Stimulated activated CD4-positive, alpha-beta T cell treated with anti-CD3 and anti-CD28 coated beads, Interleukin-12 subunit alpha, Interleukin-12 subunit beta, amount 100 ng/mL, for 48 hours (primary cell): ENCODE data around the gene ZNF425.
"Not testable (repeated sequence)": the region's sequence is repeated elsewhere in the genome, so short reads cannot be mapped to it uniquely, and the experiment has no call there.

Experiments
- DNase-seq, 3 donors: peaks; one replicate each; pipeline ENCODE4 v3.0.0-alpha.2; 2020; ENCODE audit warnings: low read depth in 2 of 3, low spot score in 1 of 3

ZNF425 gene

DNA sequence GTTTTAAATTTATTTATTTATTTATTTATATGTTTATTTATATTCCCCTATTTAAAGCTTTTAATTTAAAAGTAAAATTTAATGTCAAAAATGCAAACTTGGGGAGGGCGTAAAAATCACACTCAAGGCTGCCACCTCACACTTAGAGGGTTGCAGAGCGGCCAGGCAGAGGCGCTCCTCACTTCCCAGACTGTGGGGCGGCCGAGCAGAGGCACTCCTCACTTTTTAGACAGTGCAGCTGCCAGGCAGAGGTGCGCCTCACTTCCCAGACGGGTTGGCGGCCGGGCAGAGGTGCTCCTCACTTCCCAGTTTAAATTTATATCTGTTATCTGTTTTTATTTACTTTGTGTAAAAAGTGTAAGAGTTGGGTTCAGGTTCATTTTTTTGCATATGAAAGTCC is 10.0 kb upstream of the ZNF425 start:
- no peak for DNase-seq

DNA sequence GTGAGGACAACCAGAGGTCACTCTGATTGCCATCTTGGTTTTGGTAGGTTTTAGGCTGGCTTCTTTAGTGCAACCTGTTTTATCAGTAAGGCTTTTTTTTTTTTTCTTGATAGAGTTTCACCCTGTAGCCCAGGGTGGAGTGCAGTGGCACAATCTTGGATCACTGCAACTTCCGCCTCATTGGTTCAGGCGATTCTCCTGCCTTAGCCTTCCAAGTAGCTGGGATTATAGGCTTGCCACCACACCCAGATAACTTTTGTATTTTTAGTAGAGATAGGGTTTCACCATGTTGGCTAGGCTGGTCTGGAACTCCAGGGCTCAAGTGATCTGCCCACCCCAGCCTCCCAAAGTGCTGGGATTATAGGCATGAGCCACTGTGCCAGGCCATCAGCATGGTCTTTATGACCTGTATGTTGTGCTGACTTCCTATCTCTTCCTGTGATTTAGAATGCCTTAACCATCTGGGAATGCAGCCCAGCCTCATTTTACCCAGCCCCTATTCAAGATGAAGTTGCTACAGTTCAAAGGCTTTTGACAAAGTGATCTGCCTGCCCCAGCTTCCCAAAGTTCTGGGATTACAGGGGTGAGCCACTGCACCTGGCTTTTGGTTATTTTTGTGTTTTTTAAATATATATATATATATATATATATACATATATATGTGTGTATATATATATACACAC is 7.0 kb upstream of the ZNF425 start:
- DNase-seq = no peak

DNA sequence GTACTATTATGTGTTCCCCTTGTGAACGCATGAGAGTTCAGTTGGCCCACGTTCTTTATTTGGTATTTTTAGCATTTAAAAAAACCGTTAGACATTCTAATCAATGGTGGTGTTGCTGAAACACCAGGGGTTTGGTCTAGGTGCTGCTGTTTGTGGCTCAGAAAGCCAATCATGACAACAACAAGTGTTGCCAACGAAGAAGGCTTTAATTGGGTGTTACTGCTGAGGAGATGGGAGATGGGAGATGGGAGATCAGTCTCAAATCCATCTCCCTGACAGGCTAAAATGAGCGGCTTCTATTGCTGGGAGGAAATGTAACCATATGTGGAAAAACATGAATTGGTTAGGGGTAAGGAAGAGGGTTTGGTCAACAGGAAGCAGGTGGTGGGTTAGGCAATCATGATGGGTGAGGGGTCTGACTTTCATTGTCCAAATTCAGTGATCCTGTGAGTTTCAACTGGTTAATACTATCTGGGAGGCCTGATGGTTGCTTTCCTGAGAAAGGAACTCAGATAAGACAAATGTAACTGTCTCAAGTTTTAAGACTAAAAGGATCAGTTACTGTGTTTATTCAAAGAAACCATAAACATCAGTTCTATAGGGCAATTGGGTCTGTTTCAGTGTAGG is 4.6 kb upstream of the ZNF425 start:
- no peak for DNase-seq

DNA sequence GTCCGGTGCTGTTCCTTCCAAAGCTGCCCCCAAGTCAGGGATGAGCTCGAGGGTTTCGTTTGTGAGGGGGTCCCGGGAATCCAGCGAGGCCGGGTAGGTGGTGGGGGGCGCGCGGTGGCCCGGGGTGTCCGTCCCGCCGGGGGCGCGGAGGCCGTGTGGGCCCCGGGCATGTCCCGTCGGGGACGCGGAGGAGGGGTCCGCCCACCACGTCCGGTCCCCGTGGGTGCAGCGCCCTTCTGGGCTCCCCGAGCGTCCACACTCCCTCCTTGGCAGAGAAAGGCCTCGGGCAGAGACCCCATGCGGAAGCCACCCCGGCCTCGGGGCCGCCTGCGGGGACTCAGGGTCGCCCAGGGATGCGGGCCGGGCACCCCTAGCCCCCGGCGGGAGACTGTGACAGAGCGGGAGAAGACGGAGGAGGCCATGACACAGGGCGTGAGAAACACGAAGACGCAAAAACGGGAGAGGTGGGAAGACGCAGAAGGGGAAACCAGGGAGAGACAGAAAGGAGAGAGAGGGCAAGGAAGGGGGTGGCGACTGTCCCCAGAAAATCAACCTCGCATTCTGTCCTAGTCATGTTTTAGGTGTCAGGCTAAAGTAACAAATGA is 640 bp upstream of the ZNF425 start:
- peak; percentile 41 to 69 (median 43) for DNase-seq

DNA sequence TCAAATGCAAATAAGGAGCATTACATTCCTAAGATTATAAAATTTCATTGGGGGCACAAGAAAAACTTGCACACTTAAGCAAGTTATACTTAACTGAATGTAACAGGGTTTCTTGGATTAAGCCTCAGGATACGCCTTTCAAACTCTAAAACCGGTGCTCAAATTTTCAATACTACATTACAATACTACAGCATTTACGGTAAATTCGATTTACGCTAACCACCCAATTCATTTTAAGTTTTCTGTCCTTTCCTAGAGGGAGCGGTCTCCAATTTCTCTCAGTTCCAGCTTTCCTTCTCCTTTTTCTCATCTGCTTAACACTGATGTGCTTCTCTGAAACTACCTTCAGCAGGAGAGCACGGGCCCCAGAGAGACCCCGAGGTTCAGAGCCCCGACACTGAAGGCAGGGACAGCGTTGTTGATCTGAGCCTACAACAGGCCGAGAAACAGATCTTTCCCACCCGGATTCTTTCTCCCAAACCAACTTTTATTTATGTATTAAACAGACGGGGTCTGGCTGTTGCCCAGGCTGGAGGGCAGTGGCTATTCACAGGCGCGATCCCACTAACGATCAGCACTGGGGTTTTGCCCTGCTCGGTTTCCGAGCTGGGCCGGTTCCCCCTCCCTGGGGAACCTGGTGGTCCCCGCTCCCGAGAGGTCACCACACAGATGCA is 798 bp downstream of the ZNF425 start:
- no peak for DNase-seq

DNA sequence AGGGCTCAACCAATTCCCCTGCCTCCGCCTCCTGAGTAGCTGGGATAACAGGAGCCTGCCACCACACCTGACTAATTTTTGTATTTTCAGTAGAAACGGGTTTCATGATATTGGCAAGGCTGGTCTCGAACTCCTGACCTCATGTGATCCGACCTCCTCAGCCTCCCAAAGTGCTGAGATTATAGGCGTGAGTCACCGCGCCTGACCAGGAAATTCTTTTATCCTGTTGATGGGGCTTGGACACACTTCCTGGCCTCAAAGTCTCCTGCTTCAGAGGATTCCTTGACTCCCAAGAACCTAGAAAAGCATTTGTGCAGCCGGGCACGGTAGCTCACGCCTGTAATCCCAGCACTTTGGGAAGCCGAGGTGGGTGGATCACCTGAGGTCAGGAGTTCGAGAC is 16.2 kb downstream of the ZNF425 start:
- DNase-seq = no peak

DNA sequence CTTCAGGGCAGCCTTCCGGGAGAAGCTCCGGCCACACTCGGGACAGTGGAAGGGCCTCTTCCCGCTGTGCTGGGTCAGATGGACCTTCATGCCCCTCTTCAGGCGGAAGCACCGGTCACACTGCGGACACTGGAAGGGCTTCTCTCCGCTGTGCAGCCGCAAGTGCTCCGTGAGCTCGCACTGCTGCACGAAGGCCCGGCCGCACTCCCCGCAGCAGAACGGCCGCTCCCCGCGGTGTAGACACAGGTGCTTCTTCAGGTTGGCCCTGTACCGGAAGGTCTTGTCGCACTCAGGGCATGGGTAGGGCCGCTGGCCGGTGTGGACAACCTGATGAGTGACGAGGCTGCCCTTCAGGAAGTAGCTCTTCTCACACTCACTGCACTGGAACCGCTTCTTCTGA is 21.4 kb downstream of the ZNF425 start:
- no peak for DNase-seq

DNA sequence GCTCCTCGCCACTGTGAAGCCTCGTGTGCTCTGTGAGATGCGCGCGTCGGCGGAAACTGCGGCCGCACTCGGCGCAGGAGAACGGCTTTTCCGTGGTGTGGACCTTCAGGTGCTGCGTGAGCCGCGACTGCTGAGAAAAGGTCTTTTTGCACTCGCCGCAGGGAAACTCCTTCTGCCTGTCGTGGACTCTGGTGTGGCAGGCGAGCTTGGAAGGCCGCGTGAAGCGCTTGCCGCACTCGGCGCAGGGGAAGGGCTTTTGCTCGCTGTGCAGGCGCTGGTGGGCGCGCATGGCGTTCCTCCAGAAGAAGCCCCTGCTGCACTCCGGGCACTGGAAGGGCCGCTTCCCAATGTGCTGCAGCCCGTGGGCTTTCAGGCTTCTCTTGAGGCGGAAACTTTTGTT is 21.9 kb downstream of the ZNF425 start:
- DNase-seq = no peak

DNA sequence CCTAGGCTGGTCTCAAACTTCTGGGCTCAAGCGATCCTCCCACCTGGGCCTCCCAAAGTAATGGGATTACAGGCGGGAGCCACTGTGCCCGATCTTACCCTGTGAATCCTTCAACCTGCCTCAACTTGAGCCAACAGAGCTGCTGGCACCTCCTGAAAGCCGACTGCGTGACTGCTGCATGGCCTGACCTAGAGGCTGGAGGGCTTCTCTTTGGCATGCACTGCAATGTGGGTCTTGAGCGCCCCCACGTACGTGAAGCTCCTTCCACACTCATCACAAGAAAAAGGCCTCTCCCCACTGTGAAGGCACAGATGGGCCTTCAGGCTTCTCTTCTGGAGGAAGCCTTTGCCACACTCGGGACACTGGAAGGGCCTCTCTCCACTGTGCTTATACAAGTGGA is 22.7 kb downstream of the ZNF425 start:
- no peak for DNase-seq

DNA sequence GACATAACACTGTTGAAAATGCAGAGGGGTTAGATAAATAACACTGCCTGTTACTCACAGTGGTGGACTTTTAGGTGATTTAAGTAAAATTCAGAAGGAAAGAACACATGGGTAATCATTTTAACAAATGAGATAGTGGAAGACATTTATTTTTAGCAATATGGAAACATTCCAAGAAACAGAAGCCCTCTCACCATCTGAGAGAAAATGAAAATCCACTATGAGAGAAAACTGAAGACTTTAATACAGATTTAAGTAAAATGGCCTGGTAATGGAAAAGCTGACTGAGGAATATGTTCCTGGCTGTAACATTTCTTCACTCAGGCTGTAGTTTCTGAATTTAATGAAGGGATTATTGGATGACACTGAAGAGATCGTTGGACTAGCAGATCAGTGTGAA is 23.5 kb downstream of the ZNF425 start:
- DNase-seq = no peak

DNA sequence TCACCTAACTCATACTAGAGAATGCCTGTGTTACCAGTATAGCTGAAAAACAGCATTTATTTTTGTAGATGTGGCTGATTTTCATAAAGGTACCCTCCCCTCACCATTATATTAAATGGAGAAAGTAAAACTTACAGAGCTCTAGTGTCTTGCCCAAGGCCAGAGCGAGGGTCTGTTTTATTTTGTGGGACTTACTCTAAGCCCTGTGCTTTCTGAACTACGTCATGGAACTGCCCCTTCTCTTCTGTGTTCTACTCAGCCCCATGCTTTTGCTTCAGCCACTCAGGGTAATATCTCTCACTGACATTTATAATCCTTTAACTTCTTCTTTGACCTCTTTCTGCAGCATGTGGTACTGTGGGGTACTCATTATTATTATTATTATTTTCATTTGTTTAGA is 25.3 kb downstream of the ZNF425 start:
- DNase-seq = no peak

DNA sequence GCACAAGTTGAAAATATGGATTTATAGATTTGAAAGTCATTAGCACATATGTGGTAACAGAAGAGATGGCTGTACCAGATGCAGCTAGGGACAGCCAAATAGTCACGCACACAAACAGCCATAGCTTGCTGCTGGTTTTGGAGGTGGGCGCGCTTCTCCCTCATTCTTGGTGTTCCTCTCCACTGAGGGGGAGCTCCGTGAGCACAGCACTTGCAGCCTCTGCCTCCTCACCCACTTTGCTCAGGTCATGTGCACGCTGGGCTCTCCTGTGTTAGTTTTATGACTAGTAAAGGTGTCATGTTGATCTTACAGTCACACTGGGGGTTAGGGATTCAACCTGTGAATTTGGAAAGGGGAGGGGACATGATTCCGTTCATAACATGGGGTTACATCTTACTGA is 27.1 kb downstream of the ZNF425 start:
- DNase-seq = no peak

DNA sequence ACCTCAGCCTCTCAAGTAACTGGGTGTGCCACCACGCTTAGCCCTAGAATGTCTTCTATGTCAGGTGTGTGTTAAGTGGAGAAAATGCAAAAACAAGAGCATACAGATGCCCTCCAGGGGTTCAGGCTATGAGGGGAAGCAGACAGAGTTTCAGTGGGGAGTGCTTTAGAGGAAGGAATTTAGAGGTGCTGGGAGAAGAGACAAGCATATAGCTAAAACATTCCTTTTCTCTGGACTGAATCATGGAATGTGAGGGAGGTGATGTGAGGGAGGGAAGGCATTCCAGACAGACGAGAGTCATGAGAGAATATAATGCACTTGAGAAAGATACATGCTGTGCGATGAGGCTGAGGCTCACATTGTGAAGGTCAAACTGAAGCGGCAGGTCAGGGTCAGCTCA is 29.0 kb downstream of the ZNF425 start:
- DNase-seq = no peak

DNA sequence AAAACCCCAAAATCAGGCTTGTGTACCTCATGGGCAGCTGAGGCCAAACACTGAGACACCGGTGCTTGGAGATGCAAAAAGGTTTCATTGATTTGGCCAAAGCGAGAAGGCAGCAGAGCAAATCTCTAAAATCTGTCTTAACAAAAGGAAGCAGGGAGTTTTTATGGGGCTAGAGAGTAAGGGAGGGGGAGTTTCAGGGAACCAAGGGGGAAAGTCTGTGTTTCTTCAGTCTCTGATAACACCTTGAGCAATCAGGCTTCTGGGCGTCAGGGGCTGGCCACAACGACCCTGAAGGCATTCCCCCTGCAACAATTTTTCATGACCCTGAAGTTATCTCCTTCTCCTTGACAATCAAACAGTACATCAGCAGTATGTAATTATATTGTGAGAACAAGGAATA is 32.9 kb downstream of the ZNF425 start:
- no peak for DNase-seq

DNA sequence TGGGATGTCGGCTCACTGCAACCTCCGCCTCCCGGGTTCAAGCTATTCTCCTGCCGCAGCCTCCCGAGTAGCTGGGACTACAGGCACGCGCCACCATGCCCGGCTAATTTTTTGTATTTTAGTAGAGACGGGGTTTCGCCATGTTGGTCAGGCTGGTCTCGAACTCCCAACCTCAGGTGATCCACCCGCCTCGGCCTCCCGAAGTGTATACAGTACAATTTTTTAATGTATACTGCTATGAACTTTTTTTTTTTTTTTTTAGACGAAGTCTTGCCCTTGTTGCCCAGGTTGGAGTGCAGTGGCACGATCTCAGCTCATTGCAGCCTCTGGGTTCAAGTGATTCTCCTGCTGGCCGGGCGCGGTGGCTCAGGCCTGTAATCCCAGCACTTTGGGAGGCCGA is 33.9 kb downstream of the ZNF425 start:
- not testable (repeated sequence) for DNase-seq

DNA sequence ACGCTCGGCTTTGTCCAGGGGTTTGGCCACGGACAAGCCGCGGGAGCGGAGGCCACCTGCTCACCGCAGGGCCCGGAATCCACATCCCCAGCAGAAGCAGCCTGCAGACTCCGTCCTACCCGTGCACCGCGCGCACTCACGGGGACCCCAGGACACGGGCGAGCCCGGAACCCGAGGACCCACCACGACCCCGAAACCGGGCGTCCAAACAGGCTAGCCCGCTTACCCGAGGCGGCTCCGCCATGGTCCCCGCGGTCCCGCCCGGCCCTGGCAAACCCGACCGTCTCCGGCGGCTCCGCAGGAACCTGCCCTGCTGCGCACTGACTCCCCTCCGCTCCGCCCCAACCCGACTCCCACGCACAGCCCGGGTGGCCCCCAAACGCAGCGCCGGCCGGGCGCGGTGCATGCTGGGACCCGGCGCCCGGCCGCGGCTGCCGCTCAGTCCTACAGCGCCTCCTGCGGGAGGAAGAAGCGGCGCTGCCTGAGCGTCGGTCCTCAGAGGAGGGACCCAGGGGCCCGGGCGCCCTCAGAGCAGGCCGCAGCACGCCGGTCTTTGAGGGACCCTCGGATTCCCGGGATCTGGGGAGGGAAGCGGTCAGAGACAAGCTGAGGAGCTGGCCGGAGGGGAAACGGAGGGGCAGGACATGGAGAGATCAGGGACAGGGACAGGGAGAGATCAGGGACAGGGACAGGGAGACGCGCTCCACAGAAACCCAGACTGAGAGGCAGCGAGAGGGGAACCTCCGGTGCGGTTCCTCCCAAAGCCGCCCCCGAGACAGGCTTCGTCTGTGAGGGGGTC is 35.5 kb downstream of the ZNF425 start, which contains the start of gene ZNF786:
Gene ZNF786, minus strand, starts transcription at position 322 of the 799 bp plus-strand sequence. Its CDS starts 78 bp downstream, at position 244.
- peak; percentile 89 to 95 (median 92) for DNase-seq

DNA sequence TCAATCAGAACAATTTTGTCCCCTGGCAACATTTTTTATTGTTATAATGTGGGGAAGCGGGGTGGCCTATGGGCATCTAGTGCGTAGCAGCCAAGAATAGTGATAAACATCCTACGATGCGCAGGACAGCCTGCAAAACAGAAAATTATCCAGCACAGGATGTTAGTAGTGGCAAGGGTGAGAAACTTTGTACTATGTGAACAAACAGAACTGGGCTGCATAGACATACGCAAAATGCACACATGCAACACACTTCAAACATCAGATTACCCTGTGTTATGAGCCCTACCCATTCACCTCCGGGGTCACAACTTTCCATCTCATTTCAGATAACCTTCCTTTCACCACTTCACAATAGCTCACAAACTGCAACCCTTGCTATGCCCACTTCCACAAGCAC is 38.7 kb downstream of the ZNF425 start:
- no peak for DNase-seq

DNA sequence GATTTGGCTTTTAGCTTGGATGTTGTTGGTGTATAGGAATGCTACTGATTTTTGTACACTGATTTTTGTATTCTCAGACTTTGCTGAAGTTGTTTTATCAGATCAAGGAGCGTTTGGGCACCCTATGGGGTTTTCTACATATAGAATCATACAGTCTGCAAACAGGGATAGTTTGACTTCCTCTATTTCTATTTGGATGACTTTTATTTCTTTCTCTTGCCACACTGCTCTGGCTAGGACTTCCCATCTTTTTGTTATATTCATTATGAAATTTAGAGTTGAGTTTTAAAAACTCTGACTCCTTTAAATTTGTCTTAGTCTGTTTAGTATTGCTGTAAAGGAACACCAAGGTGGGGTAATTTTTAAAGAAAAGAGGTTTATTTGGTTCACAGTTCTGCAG is 40.3 kb downstream of the ZNF425 start:
- no peak for DNase-seq

DNA sequence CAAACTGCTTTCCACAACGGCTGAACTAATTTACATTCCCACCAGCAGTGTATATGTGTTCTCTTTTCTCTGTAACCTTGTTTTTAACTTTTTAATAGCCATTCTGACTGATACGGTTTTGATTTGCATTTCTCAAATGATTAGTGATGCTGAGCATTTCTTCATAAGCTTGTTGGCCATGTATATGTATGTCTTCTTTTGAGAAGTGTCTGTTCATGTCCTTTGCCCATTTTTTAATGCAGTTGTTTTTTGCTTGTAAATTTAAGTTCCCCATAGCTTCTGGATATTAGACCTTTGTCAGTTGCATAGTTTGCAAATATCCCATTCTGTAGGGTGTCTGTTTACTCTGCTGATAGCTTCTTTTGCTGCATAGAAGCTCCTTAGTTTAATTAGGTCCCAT is 41.7 kb downstream of the ZNF425 start:
- no peak for DNase-seq

DNA sequence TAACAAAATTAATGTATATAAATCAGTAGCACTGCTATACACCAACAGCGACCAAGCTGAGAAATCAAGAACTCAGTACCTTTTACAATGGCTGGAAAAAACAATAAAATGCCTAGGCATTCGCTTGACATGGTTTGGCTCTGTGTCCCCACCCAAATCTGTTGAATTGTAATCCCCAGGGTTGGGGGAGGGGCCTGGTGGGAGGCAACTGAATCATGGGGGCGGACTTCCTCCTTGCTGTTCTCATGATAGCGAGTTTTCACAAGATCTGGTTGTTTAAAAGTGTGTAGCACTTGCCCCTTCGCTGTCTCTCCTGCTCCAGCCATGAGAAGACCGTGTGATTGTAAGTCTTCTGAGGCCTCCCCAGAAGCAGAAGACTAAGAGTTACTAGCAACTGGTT is 44.2 kb downstream of the ZNF425 start:
- DNase-seq = no peak

DNA sequence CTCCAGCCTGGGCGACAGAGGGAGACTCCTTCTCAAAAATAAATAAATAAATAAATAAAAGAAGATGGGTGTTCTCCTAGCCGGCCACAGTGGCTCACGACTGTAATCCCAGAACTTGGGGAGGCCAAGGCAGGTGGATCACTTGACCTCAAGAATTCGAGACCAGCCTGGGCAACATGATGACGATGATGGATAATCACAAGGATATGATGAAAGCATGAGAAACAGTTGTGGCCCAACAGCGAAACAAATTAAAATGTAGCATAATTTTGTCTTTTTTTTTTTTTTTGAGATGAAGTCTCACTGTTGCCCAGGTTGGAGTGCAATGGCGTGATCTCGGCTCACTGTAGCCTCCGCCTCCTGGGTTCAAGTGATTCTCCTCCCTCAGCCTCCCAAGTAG is 48.5 kb downstream of the ZNF425 start:
- no peak for DNase-seq
